Activated CD4-positive, alpha-beta T cell treated with anti-CD3 and anti-CD28 coated beads, Interleukin-2, amount 50 U/mL, for 48 hours (primary cell): ENCODE results near the gene ELOVL1.
"Not testable (repeated sequence)": the region's sequence is repeated elsewhere in the genome, so short reads cannot be mapped to it uniquely, and the experiment has no call there.

ENCODE experiments used
- DNase-seq, 2 experiments: peaks; one replicate each; pipeline ENCODE4 v3.0.0-alpha.2; 2020

Gene ELOVL1

DNA sequence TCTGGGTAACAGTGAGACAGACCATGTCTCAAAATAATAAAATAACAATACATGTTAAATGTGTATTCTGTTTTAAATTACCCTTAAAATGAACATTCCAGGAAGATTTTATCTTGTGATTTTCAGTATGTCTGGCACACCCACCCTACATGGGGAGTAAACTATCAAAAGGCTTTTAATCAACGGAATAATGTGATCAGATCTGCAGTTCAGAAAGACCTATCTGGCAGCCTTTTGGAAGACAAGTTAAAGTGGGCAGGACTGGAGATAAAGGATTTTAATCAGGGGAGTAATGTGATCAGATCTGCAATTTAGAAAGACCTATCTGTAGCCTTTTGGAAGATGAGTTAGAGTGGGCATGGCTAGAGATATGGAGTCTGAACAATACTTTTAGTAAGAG lies 11.7 kb upstream of the ELOVL1 start:
- DNase-seq, result no peak

DNA sequence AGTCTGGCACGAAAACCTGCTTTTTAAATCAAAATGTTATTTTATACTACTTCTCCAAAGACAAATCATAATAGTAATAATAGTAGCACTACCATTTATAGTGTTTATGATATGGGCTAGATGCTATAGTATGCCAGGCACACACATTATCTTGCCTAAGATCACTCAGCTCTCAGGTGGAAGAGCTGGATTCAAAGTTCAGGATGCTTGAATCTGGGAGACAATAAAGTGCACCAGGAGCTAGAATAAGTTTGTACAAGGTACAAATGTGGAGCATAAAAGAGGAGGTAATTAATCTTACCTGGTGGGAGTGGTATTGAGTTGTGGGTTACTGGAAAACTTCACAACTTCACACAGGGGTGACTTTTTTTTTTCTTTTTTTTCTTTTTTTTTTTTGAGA lies 10.0 kb upstream of the ELOVL1 start:
- no peak for DNase-seq

DNA sequence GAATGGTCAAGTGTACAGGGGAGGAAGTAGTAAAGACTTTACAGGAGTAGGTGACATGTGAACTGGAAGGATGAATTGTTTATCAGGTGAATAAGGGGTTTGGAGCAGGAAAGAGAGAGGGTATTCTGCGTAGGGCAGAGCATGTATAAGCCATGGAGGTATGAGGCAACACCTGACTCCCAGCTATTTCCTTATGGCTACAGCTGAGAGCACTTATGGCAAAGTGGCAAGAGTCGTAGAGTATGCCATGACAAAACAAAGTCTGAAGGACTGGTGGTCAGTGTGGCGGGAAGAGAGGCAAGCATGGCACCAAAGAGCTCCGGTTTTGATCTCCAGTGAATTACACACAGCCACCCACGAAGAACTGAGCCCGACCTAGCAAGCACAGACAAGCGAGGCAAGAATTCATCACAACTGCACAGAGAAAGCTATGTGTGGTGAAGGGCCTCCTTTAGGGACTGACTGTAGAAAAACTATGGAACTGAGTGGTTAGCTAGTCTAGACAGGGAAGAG lies 9.0 kb upstream of the ELOVL1 start:
- no peak for DNase-seq

- no peak for DNase-seq
These were observed 5.5 kb upstream of the ELOVL1 start for GRCh38 chr1:43373066-43373940.

DNA sequence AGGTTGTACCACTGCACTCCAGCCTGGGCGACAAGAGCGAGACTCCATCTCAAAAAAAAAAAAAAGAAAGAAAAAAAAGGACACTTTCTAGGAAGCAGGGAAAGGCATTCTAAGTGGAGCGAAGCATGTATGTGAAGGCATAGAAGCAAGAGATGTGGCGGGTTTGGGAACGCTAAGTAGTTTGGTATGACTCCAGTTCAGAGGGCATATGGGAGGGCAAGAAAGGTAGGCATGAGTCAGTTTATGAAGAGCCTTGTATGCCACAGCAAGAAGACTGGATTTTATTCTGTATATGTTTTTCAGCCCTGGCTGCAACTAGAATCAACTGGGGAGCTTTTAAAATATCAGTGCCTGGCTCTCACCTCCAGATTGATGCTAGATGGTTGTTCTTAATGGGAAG lies 4.4 kb upstream of the ELOVL1 start:
- DNase-seq, result no peak

DNA sequence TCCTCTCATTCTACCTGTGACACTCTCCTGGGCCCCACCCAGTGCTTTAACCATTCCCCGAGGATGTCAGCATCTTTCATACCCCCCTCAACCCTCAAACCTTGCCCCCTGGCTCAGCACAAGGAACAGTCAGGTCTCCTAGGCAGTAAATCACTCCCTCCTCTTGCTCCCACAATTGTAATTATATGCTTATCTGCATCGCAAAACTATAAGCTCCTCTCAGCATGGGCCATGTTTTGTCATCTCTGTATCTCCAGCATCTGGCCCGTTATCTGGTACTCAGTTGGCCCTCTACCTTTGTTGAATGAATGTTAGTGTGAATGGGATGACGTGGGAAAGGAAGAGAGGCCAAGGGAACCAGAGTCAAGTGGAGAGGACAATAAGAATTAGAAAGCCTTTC lies 2.8 kb upstream of the ELOVL1 start:
- DNase-seq, result no peak

GRCh38 chr1:43369779-43370178 lies 2.0 kb upstream of the ELOVL1 start:
- not testable (repeated sequence) for DNase-seq

GRCh38 chr1:43368646-43369020 lies 822 bp upstream of the ELOVL1 start:
- no peak for DNase-seq

GRCh38 chr1:43367026-43367903 lies 546 bp downstream of the ELOVL1 start:
- DNase-seq, result peak; percentile 39 to 44

DNA sequence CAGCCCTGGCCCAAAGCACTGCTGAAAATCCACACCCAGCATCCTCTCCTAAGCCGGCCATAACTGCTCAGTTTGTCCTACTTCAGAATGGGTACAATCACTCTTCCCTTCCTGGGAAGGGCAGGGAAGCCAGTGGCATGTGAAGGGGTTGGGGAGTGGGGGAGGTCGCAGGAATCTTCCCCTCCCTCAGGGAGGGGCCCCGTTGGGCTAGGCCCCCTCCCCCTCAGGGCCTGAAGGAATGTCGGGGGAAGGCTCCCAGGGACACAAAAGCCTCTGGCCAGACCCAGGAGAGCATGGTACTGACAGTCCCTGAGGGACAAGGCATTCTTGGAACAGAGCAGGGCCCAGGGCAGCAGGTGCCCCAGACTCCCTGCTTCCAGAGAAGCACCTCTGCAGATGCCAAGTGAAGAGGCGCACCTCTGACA lies 1.2 kb downstream of the ELOVL1 start:
- no peak for DNase-seq

- peak; percentile 18 to 40 for DNase-seq
These were observed 1.6 kb downstream of the ELOVL1 start for GRCh38 chr1:43366179-43366578.

DNA sequence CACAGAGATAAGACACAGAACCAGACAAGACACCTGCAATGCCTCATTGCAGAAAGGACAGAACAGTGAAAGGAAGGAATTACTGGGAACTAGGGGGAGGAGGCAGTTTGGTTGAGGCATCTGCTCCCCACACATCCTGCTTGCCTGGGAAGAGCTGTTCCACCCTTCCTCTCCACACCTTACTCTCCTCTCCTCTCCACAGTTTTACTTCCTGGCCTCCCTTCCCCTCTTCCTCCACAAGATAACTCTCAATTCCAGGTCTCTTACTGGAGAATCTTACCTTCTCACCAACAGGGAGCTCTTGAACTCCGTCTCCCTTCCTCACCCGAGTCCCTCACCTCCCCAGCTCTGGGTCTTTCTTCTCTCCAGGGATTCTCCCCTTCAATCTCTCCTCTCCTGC lies 2.1 kb downstream of the ELOVL1 start:
- no peak for DNase-seq

GRCh38 chr1:43363935-43364525 lies 3.8 kb downstream of the ELOVL1 start:
- DNase-seq, result no peak

DNA sequence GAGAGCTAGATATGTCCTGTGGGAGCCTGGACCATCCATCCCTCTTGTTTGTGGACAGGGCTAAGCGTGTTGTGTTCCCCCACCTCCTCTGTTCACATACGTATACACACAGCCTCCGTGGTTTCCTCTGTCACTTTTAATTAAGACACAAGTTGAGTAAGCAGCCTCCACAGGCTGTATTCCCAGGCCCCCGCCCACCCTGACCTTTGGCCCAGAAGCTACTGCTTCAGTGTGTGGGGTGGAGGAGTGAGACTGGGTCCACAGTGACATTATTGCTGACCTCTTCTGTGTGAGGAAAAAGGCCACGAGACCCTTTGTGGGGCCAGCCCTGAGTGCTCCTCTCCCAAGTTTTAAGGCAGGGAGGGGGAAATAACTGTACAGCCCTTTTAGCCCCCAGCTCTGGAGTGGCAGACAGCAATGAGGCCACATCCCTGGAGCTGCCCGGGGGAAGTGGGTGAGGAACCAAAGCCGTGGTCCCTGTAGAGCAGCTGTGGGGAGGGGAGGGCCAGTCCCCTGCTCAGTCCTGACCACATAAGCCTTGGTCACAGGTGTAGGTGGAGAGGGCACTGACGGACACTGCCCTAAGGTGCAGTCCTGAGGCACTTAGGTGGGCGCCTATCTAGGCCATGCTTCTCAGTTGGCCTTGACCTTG lies 4.4 kb downstream of the ELOVL1 start:
- peak in 1 of 2 experiments; percentile 20 for DNase-seq

DNA sequence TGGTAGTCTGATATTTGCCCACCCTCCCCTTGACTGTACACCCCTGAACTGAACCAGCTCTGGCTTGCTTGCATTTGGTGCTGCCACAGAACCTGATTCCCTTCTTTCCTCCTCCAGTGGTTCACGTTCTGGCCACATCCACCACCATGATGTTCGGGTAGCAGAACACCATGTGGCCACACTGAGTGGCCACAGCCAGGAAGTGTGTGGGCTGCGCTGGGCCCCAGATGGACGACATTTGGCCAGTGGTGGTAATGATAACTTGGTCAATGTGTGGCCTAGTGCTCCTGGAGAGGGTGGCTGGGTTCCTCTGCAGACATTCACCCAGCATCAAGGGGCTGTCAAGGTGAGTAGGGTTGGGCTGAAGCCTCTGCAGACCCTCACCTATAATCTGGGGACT lies 7.2 kb downstream of the ELOVL1 start:
- no peak for DNase-seq

DNA sequence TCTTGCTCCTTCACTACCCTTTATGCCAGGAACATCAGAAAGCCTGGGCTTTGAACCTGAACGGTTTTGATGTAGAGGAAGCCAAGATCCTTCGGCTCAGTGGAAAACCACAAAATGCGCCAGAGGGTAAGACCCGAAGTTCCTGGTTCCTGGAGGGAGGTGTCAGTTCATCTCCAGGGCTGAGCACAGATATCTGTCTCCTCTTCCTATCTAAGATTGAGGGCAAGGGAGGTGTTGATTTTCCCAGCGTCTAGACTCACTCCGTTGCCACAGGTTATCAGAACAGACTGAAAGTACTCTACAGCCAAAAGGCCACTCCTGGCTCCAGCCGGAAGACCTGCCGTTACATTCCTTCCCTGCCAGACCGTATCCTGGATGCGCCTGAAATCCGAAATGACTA lies 8.1 kb downstream of the ELOVL1 start:
- DNase-seq, result no peak

- DNase-seq, result peak; percentile 100
These were observed 8.8 kb downstream of the ELOVL1 start, which contains the start of gene CDC20 for GRCh38 chr1:43358746-43359693. CDC20 (plus strand) TSS chr1:43358981; CDS start chr1:43359216, 235 bp downstream.

DNA sequence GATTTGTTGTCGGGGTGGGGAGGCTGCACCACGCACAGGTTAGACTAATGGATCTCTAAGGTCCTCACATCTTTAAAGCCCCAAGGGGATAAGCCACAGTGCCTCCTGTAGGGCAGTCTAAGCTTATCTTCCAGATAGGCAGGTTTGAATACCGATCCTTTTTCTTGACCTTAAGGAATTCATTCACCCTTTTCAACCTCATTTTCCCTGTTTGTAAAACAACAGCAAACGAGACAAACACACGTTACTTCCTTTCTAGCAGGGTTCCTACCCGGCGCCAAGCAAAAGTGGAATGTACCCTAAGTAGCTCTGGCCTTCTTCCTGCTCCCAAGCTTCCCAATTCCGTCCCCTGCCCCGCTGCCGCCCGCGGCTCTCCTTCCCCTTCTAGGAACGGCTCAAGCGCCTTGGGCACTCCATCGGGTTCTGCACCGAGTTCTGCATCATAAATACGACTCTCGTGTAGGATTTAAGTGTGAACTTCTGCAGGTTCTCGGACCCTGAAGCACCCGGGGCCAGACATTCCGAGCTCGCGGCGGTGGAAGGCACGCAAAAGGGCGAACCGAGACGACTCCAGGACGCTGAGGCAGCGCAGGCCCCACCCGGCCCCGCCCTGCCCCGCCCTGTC lies 9.6 kb downstream of the ELOVL1 start:
- peak; percentile 25 to 36 for DNase-seq

DNA sequence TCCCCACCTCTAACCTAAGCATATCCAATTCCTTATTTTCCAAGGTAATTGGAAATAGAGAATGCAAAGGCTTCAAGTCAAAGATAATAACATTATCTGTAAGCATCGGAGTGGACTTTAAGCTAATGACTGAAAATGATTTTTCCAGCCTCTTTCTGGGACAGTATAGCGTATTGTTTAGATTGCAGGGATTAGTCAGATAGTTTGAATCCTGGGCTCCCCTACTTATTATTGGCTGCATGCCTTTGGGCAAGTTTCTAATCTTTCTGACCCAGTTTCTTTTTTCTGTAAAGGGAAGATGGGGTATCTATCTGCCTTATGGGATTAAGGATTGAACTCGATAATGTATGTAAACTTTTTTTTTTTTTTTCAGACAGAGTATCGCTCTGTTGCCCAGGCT lies 10.6 kb downstream of the ELOVL1 start:
- DNase-seq, result no peak

DNA sequence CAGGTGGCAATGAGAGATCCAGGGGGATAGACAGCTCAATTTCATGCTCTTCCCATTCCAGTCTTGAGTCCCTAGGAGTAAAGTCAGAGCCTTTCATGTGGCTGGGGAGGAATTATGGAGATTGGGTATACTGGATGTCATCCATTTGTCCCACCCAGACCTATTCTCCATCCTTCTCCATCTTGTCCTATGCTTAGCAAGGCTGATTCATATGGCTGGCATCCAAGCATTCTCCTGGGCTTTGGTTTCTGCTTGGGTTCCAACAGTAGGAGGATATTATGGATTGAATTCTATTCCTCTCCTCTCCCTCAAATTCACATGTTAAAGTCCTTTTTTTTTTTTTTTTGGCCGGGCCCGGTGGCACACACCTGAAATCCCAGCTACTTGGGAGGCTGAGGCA lies 12.9 kb downstream of the ELOVL1 start:
- no peak for DNase-seq

GRCh38 chr1:43354471-43354870 lies 13.3 kb downstream of the ELOVL1 start:
- no peak for DNase-seq
